Hepatocyte (in vitro differentiated cells): ENCODE measurements around the gene SYCE3. TPM values are rescaled to one million over a fixed set of nuclear protein-coding genes. Genes with fewer than 3 reads are reported as not detected.

Experiments used
- DNase-seq: peaks from one replicate; pipeline ENCODE4 v3.0.0-alpha.2; 2016; ENCODE audit warnings: low spot score
- H2AFZ ChIP-seq: fragments of 200-600 bp; sonication (generic); 2 replicates; pipeline ENCODE4 v1.6.0; 2016; ENCODE audit warnings: antibody characterized with exemption, mild to moderate bottlenecking
- H3K27ac ChIP-seq: fragments of 200-600 bp; sonication (generic); 2 replicates; pipeline ENCODE4 v1.5.1; 2016; ENCODE audit warnings: mild to moderate bottlenecking
- H3K27me3 ChIP-seq: fragments of 200-600 bp; sonication (generic); 2 replicates; pipeline ENCODE4 v1.6.1; 2016
- H3K36me3 ChIP-seq: fragments of 200-600 bp; sonication (generic); replicated peaks from 2 replicates; pipeline ENCODE4 v1.5.1; 2016; ENCODE audit warnings: low read depth; ENCODE audit not compliant: insufficient read depth
- H3K4me1 ChIP-seq: fragments of 200-600 bp; sonication (generic); 2 replicates; pipeline ENCODE4 v1.5.1; 2016; ENCODE audit warnings: mild to moderate bottlenecking, moderate library complexity; ENCODE audit not compliant: insufficient read depth
- H3K4me2 ChIP-seq: fragments of 200-600 bp; sonication (generic); 2 replicates; pipeline ENCODE4 v1.6.0; 2016
- H3K4me3 ChIP-seq: fragments of 200-600 bp; sonication (generic); 2 replicates; pipeline ENCODE4 v1.5.1; 2016; ENCODE audit warnings: mild to moderate bottlenecking
- H3K79me2 ChIP-seq: fragments of 200-600 bp; sonication (generic); 2 replicates; pipeline ENCODE4 v1.6.0; 2017; ENCODE audit warnings: mild to moderate bottlenecking
- H3K9me2 ChIP-seq: fragments of 200-600 bp; sonication (generic); replicated peaks from 2 replicates; pipeline ENCODE4 v1.6.0; 2017; ENCODE audit warnings: mild to moderate bottlenecking; ENCODE audit not compliant: insufficient read depth
- H3K9me3 ChIP-seq: fragments of 200-600 bp; sonication (generic); 2 replicates; pipeline ENCODE4 v1.5.1; 2016; ENCODE audit warnings: low read depth, mild to moderate bottlenecking
- H4K20me1 ChIP-seq: fragments of 200-600 bp; sonication (generic); 2 replicates; pipeline ENCODE4 v1.6.0; 2016; ENCODE audit warnings: mild to moderate bottlenecking; ENCODE audit not compliant: insufficient read depth, poor library complexity, severe bottlenecking
- CTCF ChIP-seq: fragments of 200-600 bp; sonication (generic); IDR thresholded peaks from 2 replicates; pipeline ENCODE4 v1.5.1; 2016; ENCODE audit warnings: antibody characterized with exemption, mild to moderate bottlenecking; ENCODE audit not compliant: poor library complexity
- EZH2 ChIP-seq: fragments of 200-600 bp; sonication (generic); IDR thresholded peaks from 2 replicates; pipeline ENCODE4 v1.6.1; 2016; ENCODE audit warnings: antibody characterized with exemption, mild to moderate bottlenecking, borderline replicate concordance
- EZH2phosphoT487 ChIP-seq: fragments of 200-600 bp; sonication (generic); IDR thresholded peaks from one replicate; pipeline ENCODE4 v1.6.1; 2018; ENCODE audit warnings: antibody characterized with exemption, mild to moderate bottlenecking, low read depth, moderate library complexity; ENCODE audit not compliant: unreplicated experiment, severe bottlenecking
- WGBS: methylation state at CpG from one replicate; pipeline ENCODE4 v1.1.6; 2016; ENCODE audit warnings: low lambda C conversion rate; ENCODE audit errors: missing lambda C conversion rate; 5-methylcytosine and 5-hydroxymethylcytosine counted together
- polyA plus RNA-seq: library from polyadenylated mRNA; unstranded; fragments of >200 nt; fragmentation: Nextera tagmentation; extraction: Ambion mirVana; gene quantifications from 2 replicates; pipeline ENCODE4 v1.2.1, GENCODE V29; 2016
- total RNA-seq: library from RNA; depleted of rRNA; stranded (reverse); fragments of >200 nt; gene quantifications from 2 replicates; pipeline ENCODE4 v1.2.3, GENCODE V29; 2014

Gene SYCE3
- total and polyA plus RNA-seq, 2 experiments from 2014 or later = 1.4 TPM; not detected in 1

- DNase-seq = no peak
- Histone ChIP-seq H3K9me3 (no peaks in the 10 kb centered on the region), H4K20me1 (no peaks in the 10 kb centered on the region), H3K27me3 (no peaks in the 10 kb centered on the region), H3K79me2 (peaks cover 5% of the 10 kb centered on the region), H3K4me1 (peaks cover 6% of the 10 kb centered on the region), H2AFZ (no peak overlapping the region), H3K27ac (no peak overlapping the region), H3K4me2 (no peak overlapping the region), H3K36me3 (no peaks in the 10 kb centered on the region), H3K4me3 (no peak overlapping the region), H3K9me2 (no peaks in the 10 kb centered on the region)
- TF ChIP-seq EZH2 (no peak), CTCF (no peak), EZH2phosphoT487 (no peak)
- WGBS = 76% methylated on average over 5 of the region's 5 CpGs
Measured at GRCh38 chr22:50587407-50587806, 24.7 kb upstream of the SYCE3 start.

- no peaks in the 10 kb centered on the region for H3K36me3 ChIP-seq
- DNase-seq = no peak
- no peak overlapping the region for H2AFZ ChIP-seq
- 71% methylated on average over 5 of the region's 5 CpGs for WGBS
- peaks cover 12% of the 10 kb centered on the region for H3K79me2 ChIP-seq
- H3K27ac ChIP-seq = no peak overlapping the region
- H3K4me3 ChIP-seq = no peak overlapping the region
- no peak overlapping the region for H3K4me2 ChIP-seq
- peaks cover 11% of the 10 kb centered on the region for H3K4me1 ChIP-seq
- H3K27me3 ChIP-seq = no peaks in the 10 kb centered on the region
- H3K9me3 ChIP-seq = no peaks in the 10 kb centered on the region
- TF ChIP-seq EZH2 (no peak), CTCF (no peak), EZH2phosphoT487 (no peak)
- no peaks in the 10 kb centered on the region for H4K20me1 ChIP-seq
- no peaks in the 10 kb centered on the region for H3K9me2 ChIP-seq
Measured at GRCh38 chr22:50586416-50586815, 23.7 kb upstream of the SYCE3 start.

- 92% methylated on average over 8 of the region's 8 CpGs for WGBS
- H3K9me2 ChIP-seq = no peaks in the 10 kb centered on the region
- no peak overlapping the region for H3K4me3 ChIP-seq
- no peak for DNase-seq
- peaks cover 13% of the 10 kb centered on the region for H3K4me1 ChIP-seq
- no peak for TF ChIP-seq CTCF
- TF ChIP-seq EZH2 = no peak
- TF ChIP-seq EZH2phosphoT487 = no peak
- no peak overlapping the region for H2AFZ ChIP-seq
- H3K27ac ChIP-seq = no peak overlapping the region
- no peaks in the 10 kb centered on the region for H3K27me3 ChIP-seq
- no peaks in the 10 kb centered on the region for H3K9me3 ChIP-seq
- no peaks in the 10 kb centered on the region for H4K20me1 ChIP-seq
- no peaks in the 10 kb centered on the region for H3K36me3 ChIP-seq
- H3K4me2 ChIP-seq = no peak overlapping the region
- peaks cover 18% of the 10 kb centered on the region for H3K79me2 ChIP-seq
Measured at GRCh38 chr22:50585781-50586180, 23.1 kb upstream of the SYCE3 start.

- H3K36me3 ChIP-seq = no peaks in the 10 kb centered on the region
- H3K4me2 ChIP-seq = no peak overlapping the region
- H3K4me1 ChIP-seq = peaks cover 13% of the 10 kb centered on the region
- H3K27ac ChIP-seq = no peak overlapping the region
- TF ChIP-seq EZH2phosphoT487 = no peak
- TF ChIP-seq CTCF = no peak
- no peak for TF ChIP-seq EZH2
- no peak for DNase-seq
- H3K4me3 ChIP-seq = no peak overlapping the region
- no peaks in the 10 kb centered on the region for H3K27me3 ChIP-seq
- H2AFZ ChIP-seq = no peak overlapping the region
- H4K20me1 ChIP-seq = no peaks in the 10 kb centered on the region
- WGBS = 95% methylated on average over 3 of the region's 3 CpGs
- H3K9me2 ChIP-seq = no peaks in the 10 kb centered on the region
- no peaks in the 10 kb centered on the region for H3K9me3 ChIP-seq
- H3K79me2 ChIP-seq = peaks cover 18% of the 10 kb centered on the region
Measured at GRCh38 chr22:50585238-50585637, 22.5 kb upstream of the SYCE3 start.
